Gastroesophageal sphincter (tissue), 4 donors: ENCODE data around the gene SF1. TPM values are rescaled to one million over a fixed set of nuclear protein-coding genes. Genes with fewer than 3 reads are reported as not detected.
"Not testable (repeated sequence)": the region's sequence is repeated elsewhere in the genome, so short reads cannot be mapped to it uniquely, and the experiment has no call there.

Source experiments
- ATAC-seq: fragments of 150-250 bp; one replicate; pipeline ENCODE4 v1.9.1; 2016; ENCODE audit warnings: mild to moderate bottlenecking, moderate library complexity
- H3K27ac ChIP-seq, 4 donors: fragments of 200-600 bp; sonication (generic) in 3 of 4; 1 replicate in 3 of 4; 2 replicates in 1 of 4; pipeline ENCODE4 v1.5.1; 2016 to 2019
- H3K27me3 ChIP-seq: fragments of 200-600 bp; sonication (generic); one replicate; pipeline ENCODE4 v1.5.1; 2019
- H3K36me3 ChIP-seq, 2 donors: fragments of 200-600 bp; sonication (generic); one replicate each; pipeline ENCODE4 v1.5.1; 2019; ENCODE audit warnings: control low read depth in 1 of 2
- H3K4me1 ChIP-seq, 3 donors: fragments of 200-600 bp; sonication (generic); 1 replicate in 2 of 3; 2 replicates in 1 of 3; pipeline ENCODE4 v1.5.1; 2016 to 2019; ENCODE audit warnings: control low read depth in 2 of 3
- H3K4me3 ChIP-seq, 2 donors: fragments of 200-600 bp; sonication (generic); one replicate each; pipeline ENCODE4 v1.5.1; 2019; ENCODE audit warnings: mild to moderate bottlenecking in 1 of 2, moderate library complexity in 1 of 2
- H3K9me3 ChIP-seq, 3 donors: fragments of 200-600 bp; sonication (generic); one replicate each; pipeline ENCODE4 v1.5.1; 2017 to 2019; ENCODE audit warnings: control low read depth in 2 of 3
- CTCF ChIP-seq, 4 experiments: fragments of 200-600 bp in 2 of 4; fragments of 450-650 bp in 2 of 4; sonication (generic) in 1 of 4; IDR thresholded peaks; one replicate each; pipeline ENCODE4 v1.5.1; 2017 to 2019; ENCODE audit warnings: antibody characterized with exemption in 4 of 4, mild to moderate bottlenecking in 2 of 4, moderate library complexity in 2 of 4
- EP300 ChIP-seq: sonication (generic); formaldehyde crosslinking; IDR thresholded peaks from one replicate; pipeline ENCODE4 v1.6.1; 2017; ENCODE audit warnings: antibody characterized with exemption, mild to moderate bottlenecking
- POLR2A ChIP-seq, 2 donors: fragments of 450-650 bp; IDR thresholded peaks; one replicate each; pipeline ENCODE4 v1.6.1; 2017; ENCODE audit warnings: antibody characterized with exemption in 2 of 2, mild to moderate bottlenecking in 2 of 2, moderate library complexity in 1 of 2
- POLR2AphosphoS5 ChIP-seq: sonication (generic); formaldehyde crosslinking; IDR thresholded peaks from one replicate; pipeline ENCODE4 v1.6.1; 2017; ENCODE audit warnings: antibody characterized with exemption
- WGBS, 2 donors: methylation state at CpG; one replicate each; pipeline ENCODE4 v1.1.5; 2018; ENCODE audit warnings: low coverage in 1 of 2; 5-methylcytosine and 5-hydroxymethylcytosine counted together
- total RNA-seq, 4 donors: library from RNA; depleted of rRNA; stranded (reverse); fragments of >200 nt; gene quantifications; one replicate each; pipeline ENCODE4 v1.1.0, GENCODE V29; 2016

SF1 gene
- total RNA-seq, 4 donors from 2014 or later: 187 to 314 (median 253) TPM

- Histone ChIP-seq H3K9me3 (no peaks in the 10 kb centered on the region), H3K4me1 (no peaks in the 10 kb centered on the region), H3K27ac (no peak overlapping the region), H3K36me3 (no peaks in the 10 kb centered on the region), H3K4me3 (no peak overlapping the region), H3K27me3 (no peaks in the 10 kb centered on the region)
- ATAC-seq: no peak
- WGBS, 2 donors: 64 to 90% methylated on average over 2 to 3 of the region's 3 CpGs
- TF ChIP-seq POLR2A (IDR thresholded peaks at IDR 0.05): no peak
- no peak for TF ChIP-seq EP300
- no peak for TF ChIP-seq POLR2AphosphoS5
- no peak for TF ChIP-seq CTCF (IDR thresholded peaks at IDR 0.05)
These were observed 39.1 kb upstream of the SF1 start for GRCh38 chr11:64817476-64817875.

GRCh38 chr11:64815433-64815832 lies 37.1 kb upstream of the SF1 start:
- not testable (repeated sequence) for H3K9me3 ChIP-seq, H3K4me1 ChIP-seq, H3K27ac ChIP-seq, ATAC-seq, H3K27me3 ChIP-seq, H3K36me3 ChIP-seq, H3K4me3 ChIP-seq
- 80% methylated on average over 5 of the region's 5 CpGs; no CpG with 5 or more reads in 1 of the 2 donors for WGBS, 2 donors

- Histone ChIP-seq H3K9me3 (no peaks in the 10 kb centered on the region), H3K4me3 (no peak overlapping the region), H3K4me1 (peaks cover 0 to 8% (median 2%) of the 10 kb centered on the region in 3 donors), H3K36me3 (no peaks in the 10 kb centered on the region), H3K27ac (no peak overlapping the region), H3K27me3 (no peaks in the 10 kb centered on the region)
- 57 to 100% methylated on average over 1 to 7 of the region's 7 CpGs for WGBS, 2 donors
- no peak for ATAC-seq
- TF ChIP-seq CTCF (IDR thresholded peaks at IDR 0.05) (no peak), EP300 (no peak), POLR2AphosphoS5 (no peak), POLR2A (IDR thresholded peaks at IDR 0.05) (no peak)
These were observed 36.4 kb upstream of the SF1 start for GRCh38 chr11:64814712-64815187.

GRCh38 chr11:64813826-64814225 lies 35.5 kb upstream of the SF1 start:
- TF ChIP-seq POLR2A (IDR thresholded peaks at IDR 0.05) (no peak), POLR2AphosphoS5 (no peak), EP300 (no peak), CTCF (IDR thresholded peaks at IDR 0.05) (no peak)
- Histone ChIP-seq H3K4me1 (peaks cover 0 to 17% (median 10%) of the 10 kb centered on the region in 3 donors), H3K9me3 (no peaks in the 10 kb centered on the region), H3K27me3 (no peaks in the 10 kb centered on the region), H3K27ac (no peak overlapping the region), H3K36me3 (no peaks in the 10 kb centered on the region), H3K4me3 (no peak overlapping the region)
- no peak for ATAC-seq
- WGBS, 2 donors: 78 to 84% methylated on average over 5 of the region's 5 CpGs

GRCh38 chr11:64810891-64811272 lies 32.5 kb upstream of the SF1 start:
- no peaks in the 10 kb centered on the region for H3K27me3 ChIP-seq
- peak; percentile 20 for ATAC-seq
- H3K27ac ChIP-seq: peak overlapping the region in 3 of 4 donors; percentile 76 to 85 (median 83)
- H3K36me3 ChIP-seq: peaks cover 0 to 24% of the 10 kb centered on the region in 2 donors
- TF ChIP-seq POLR2AphosphoS5: no peak
- no peak for TF ChIP-seq POLR2A (IDR thresholded peaks at IDR 0.05)
- TF ChIP-seq EP300: no peak
- no peak for TF ChIP-seq CTCF (IDR thresholded peaks at IDR 0.05)
- H3K4me1 ChIP-seq: peaks cover 0 to 30% (median 10%) of the 10 kb centered on the region in 3 donors
- WGBS, 2 donors: 45 to 46% methylated on average over 16 to 17 of the region's 17 CpGs
- H3K9me3 ChIP-seq: no peaks in the 10 kb centered on the region
- H3K4me3 ChIP-seq: peak overlapping the region; percentile 67 to 68
